NCI-H1105 treated with DMSO at 0.1 percent for 48 hours (cell line): ENCODE results near the gene TMEM89.

Experiments
- DNase-seq: peaks from one replicate; lab custom pipeline; 2025; lab: John Stamatoyannopoulos, UW

Gene TMEM89, protein sequence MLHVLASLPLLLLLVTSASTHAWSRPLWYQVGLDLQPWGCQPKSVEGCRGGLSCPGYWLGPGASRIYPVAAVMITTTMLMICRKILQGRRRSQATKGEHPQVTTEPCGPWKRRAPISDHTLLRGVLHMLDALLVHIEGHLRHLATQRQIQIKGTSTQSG

DNA sequence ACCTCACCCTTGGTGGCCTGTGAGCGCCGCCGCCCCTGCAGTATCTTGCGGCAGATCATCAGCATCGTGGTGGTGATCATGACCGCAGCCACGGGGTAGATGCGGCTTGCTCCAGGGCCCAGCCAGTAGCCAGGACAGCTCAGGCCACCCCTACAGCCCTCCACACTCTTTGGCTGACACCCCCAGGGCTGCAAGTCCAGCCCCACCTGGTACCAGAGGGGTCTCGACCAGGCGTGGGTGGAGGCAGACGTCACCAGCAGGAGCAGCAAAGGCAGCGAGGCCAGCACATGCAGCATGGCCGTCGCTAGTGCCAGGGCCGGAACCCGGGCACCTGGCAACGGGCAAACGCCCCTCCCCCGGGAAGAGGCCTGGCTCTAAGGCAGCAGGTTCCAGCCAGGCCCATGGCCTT, at the start of gene TMEM89:
Gene TMEM89, minus strand, starts transcription at position 309 of the 409 bp plus-strand sequence. Its CDS starts 13 bp downstream, at position 296.
- no peak for DNase-seq

DNA sequence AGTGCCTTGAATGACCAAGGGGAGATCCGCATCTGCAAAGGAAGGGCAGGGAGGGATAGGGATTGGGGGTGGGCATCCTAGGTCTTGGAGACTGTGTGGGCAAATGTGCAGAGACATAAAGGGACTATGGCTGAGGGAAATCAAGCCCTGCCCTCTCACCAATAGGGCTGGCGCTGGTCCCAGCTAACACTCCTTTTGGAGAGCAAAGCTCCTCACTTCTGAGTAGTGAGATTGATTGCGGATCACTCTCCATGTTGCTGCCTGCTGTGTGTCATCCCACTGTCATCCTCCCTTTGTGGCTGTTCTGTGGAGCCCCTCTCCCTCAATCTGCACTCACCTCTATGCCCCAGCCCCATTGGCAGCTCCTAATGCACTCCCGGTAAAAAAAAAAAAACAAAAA, 43.4 kb upstream of the TMEM89 start:
- no peak for DNase-seq

DNA sequence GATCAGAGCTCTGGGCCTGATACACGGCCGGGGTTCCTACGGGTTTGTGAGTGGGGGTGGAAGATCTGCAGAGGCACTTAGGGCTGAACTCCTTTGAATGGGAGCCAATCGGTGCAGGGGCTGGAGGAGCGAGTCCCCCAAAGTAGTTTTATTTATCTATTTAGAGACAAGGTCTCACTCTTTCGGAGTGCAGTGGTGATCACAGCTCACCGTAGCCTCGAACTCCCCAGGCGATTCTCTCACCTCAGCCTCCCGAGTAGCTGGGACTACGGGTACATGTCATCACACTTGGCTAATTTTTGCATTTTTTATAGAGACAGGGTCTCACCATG, 42.7 kb upstream of the TMEM89 start:
- no peak for DNase-seq

DNA sequence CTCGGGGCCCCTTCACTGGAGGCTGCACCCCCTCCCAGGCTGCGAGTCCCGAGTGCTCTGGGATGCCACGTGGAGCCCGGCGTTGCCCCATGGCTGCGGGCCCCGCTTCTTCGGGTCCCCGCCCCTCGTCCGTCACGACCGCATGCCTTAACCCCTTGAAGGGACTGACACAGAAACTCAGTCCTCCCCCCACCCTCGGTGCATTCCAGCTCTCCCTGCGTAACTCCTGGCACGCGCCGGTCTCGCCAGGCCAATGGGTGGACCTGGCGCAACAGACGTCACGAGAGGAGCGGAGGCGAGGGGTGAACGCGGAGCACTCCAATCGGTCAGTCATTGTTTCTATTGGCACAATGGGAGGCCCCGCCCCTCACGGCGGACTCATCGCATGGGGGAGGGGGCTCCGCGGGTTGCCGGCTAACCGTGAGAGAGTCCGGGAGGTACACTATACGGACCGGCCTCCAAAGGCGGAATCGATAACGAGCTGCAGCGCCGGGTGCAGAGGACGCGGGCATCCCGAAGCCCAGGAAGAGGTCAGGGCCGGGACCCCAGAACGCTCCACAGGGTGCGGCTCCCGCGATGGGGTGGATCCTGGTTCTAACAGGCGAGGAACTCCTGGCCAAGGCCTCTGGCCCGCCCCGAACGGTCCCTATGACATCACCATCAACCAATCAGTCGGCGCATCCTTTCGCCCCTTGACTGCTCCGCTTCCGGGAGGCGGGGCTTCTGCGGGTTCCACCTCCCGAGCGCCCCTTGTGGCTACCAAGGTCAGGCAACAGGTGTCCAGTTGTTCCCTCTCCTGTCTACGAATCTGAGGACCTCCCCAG, 42.1 kb upstream of the TMEM89 start:
- peak; percentile 88 for DNase-seq

DNA sequence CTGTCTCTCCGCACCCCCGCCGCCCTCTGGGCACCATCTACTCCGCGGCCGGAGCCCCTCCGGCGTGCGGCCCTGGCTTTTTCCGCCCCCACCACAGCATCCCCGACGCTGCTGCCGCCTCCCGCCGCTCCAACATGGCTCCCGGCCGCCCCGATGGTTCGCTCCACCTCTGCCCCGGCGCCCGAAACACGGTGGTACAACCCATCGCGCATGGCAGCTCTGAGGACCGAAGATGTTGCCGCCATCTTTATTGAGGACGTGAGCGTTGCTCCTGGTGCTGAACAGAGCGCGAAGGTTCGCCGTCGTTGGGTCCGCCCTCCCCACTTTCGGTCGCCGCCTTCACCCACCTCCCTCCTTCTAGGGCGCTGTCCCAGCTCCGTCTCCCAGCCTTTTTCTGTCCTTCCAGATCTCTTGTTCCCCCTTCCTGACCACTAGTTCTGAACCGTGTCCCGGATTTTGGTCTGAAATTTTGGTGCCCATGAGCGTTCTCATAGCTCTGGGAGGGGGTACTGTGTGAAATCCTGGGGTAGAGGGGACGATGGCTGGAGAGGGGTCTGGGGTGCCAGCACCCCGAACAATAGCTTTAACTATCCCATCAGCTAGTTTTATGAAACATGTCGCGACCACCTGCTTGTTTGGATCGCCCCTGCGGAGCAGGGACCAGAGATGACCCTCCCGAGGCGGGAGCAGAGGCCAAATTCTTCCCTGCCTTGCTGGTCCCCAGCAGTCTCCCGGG, 41.4 kb upstream of the TMEM89 start, which contains the start of gene CELSR3:
Gene CELSR3, minus strand, starts transcription at position 134 of the 736 bp plus-strand sequence. CDS start 252 bp downstream, outside the sequence.
- DNase-seq: peak; percentile 81

DNA sequence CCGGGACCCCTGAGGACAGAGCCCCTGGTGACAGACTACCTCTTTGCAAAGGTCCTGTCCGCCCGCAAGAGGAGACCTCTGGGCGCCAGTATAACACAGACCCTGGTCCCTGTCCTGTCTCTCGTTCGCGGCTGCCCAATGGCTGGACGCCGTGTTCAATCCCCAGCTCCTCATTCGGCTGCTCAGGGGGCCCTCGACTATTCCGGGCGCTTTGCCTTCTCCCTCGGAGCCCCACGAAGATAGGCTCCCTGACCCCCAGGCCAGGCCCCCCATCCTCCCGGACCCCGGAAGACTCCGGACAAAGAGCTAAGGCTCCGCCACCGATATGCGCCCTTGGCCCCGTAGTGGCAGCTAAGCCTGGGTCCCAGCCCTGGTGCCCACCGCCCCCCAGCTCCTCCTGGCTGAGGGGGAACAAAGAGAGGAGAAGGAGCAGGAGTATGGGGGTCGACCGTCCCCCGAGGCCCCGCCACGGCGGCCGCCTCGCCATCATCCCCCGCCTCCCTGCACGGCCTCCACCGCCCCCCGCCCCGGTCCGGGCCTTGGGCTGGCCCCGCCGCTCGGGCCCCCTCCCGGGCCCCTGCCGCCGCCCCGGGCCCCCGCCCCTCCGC, 40.7 kb upstream of the TMEM89 start:
- DNase-seq: no peak

DNA sequence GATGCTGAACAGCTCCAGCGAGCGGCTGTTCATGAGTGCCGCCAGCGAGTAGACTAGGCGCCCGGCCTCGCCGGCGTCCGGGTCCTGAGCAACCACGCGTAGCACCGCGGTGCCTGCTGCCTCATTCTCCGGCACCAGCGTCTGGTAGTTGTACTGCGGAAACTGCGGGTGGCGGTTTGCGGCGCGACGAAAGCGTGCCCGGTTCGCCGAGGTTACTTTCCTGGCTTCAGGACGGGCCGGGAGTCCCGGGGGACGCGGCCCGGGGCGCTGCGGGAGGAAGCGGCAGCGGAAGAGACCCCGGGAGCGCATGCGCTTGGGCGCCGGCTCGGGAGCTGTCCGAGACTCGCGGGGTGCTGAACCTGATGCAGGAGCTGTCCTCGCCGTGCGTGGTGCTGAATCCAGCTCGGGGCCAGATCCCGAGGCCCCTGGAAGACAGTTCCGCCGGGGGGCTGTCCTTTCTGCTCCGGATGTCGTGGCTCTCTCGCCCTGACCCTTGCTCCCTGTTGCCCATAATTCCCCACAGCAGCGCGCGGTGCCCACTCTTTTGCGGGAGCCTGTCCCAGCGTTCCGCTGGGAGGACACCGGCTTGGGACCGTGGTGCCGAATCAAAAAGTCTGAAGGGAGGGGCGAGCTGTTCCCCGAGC, 40.1 kb upstream of the TMEM89 start:
- no peak for DNase-seq

DNA sequence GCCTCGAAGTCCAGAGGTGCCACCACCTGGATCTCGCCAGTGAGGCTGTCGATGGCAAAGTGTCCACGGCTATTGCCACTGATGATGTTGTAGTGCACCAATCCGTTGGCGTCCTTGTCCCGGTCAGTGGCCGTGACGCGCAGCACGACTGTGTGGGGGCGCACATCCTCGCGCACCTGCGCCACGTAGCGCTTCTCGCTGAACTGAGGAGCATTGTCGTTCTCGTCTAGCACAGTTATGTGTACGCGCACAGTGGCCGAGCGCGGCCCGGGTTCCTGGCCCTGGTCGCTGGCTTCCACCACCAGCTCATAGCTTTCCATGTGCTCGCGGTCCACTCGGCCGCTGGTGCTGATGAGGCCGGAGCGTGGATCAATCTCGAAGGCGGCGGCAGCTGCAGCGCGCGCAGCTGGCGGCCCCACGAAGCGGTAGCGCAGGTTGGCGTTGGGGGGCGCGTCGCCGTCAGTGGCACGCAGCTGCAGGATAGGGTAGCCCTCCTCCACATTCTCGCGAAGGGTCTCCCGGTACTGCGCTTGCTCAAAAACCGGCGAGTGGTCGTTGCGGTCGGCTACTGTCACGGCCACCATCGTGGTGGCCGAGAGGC, 39.3 kb upstream of the TMEM89 start:
- no peak for DNase-seq

DNA sequence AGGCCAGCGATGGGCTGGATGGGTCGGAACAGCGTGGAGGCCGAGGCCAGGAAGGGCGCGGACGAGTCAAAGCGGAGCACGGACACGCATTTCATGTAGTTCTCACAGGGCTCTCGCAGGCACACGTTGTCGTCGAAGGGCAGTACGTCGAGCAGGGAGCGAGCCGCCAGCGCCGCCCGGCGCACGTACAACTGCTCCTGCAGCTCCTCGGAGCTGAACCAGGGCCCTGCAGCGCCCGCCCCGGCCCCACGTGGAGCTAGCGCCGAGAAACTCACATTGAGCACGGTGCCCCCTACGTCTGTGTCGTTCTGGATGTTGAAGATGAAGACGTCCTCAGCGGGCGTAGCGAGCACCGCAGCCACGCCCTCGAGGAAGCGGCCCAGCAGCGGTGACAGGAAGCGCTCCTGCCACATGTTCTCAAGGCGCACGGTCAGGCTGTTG, 35.3 kb upstream of the TMEM89 start:
- DNase-seq: no peak

DNA sequence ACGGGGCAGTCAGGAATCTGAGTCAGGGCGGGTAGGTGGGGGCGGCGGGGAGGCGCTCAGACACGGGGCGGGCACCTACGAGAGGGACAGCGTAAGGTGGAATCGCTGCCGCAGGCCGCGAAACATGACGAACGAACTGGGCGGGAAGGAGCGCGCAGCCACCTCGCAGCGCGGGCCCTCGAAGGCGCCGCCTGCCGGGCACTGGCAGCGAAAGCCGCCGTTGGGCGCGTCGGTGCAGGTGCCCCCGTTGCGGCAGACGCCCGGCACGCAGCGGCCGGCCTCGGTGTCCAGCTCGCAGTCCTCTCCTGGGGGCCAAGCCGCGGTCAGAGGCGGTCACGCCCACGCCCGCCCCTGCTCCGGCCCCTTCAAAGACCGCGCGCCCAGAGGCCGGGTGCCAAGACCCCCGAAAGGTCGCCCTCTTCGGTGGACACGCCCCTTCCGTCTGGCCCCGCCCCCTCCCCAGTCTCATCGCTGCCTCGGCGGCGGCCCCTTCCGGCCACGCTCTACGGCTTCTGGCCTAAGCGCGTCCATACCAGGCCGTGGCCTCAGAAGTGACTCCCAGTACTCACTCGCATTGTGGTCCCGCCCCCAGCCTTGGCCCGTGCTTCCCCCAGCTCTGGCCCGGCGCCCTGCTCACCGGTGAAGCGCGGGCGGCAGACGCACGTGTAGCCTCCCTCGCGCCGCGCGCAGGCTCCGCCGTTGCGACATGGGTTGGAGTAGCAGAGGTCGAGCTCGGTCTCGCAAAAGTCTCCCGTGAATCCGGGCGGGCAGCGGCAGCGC, 34.7 kb upstream of the TMEM89 start:
- no peak for DNase-seq

DNA sequence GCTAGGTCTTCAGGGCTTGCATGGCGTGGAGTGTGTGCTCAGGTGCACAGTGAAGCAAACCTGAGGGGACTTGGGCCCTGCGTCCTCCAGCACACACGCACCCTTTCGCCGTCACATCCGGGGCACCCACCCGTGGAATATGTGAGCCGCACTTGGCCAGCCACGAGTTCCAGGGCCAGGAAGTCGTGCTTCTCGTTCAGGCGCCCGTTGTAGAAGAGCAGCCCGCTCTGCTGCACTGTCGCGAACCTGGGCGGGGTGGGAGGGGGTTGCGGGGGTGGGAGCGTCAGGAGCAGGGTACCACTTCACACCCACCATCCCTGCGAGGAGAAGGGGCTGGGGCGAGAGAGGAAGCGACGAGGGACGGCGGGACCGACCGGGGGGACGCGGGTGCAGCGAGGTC, 34.0 kb upstream of the TMEM89 start:
- no peak for DNase-seq

DNA sequence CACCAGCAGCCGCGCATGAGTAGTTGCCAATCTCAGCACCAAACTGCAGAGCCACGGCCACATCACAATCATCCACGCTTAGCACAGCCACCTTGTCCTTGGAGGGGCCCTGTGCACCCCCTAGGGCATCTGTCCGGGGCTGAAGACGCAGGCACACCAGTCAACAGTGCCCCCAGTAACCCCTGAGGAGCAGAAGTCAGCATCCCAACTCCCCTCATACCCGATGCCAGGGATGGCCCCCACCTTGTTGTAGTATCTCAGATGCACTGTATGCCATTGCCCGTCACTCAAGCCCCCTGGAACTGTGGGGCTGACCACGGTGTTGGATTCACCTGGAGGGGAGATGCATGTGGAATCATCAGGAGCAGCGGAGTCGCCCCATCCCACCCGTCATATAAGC, 33.5 kb upstream of the TMEM89 start:
- DNase-seq: no peak

DNA sequence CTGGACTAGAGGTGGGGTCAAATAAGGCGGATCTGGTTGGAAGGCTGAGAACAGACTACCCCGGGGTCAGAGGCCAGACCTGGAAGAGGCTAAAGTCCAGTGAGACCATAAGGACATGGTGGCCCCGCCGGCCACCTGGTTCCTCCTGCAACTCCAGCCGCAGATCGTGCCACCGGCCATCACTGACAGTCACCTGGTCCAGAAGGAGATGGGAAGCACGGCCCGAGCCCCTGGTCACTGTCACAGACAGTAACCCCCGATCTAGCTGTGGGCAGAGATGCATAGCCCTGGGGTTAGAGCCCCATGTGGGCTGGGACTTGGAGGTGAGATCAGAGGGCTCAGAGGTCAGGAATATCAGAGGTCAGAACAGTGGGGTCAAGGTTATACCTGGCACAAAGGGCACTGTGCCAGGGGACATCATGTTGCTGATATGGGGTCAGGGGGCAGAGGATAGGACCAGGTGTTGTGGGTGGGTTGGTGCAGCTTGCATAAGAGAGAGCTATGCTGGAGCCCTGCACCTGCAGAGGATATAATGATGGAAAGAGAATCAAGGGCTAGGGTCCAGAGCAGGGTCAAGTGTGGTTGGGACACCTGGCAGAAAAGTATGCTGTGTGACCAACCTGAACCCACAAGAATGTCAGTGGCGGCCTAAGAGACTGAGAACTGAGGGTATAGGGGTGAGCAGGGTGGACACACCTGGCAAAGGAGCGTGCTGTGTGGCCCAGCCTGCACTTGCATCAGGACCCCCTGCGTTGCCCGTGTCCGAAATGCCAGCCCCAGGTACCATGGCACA, 31.6 kb upstream of the TMEM89 start:
- DNase-seq: no peak

DNA sequence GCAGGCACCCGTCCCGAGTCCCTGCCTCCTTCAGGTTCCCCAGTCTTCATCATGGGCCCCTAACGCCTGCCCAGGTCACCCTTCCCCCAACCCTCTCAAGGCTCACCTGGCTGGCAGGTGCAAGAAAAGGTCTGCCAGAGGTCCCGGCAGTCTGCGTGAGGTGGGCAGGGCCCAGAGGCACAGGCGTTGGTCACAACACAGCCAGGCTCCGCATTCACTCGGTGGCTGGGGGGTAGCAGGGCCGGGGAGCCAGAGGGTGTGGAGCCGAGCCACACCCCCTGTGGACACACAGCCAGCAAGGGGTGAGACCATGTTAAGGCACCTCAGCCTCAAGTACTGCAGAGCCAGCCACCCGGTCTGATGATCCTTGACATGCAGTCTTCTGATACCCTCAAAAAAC, 30.2 kb upstream of the TMEM89 start:
- no peak for DNase-seq

DNA sequence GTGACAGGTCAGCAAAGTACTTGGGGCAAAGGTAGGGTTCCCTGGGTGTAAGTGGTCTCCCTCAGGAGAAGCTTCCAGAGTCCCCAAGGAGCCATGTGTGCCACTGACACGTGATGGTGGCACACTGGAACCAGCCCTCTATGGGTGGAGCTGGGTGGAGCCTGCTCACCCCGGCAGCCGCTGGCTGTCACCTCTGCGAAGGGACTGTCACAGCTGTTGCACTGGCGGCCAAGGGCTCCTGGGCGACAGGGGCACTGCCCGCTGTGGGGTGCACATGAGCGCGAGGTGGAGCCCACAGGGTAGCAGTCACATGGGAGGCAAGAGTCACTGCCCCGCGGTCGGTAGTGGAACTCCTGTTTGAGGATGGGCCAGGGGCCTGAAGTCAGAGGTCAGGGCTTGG, 29.2 kb upstream of the TMEM89 start:
- DNase-seq: no peak

DNA sequence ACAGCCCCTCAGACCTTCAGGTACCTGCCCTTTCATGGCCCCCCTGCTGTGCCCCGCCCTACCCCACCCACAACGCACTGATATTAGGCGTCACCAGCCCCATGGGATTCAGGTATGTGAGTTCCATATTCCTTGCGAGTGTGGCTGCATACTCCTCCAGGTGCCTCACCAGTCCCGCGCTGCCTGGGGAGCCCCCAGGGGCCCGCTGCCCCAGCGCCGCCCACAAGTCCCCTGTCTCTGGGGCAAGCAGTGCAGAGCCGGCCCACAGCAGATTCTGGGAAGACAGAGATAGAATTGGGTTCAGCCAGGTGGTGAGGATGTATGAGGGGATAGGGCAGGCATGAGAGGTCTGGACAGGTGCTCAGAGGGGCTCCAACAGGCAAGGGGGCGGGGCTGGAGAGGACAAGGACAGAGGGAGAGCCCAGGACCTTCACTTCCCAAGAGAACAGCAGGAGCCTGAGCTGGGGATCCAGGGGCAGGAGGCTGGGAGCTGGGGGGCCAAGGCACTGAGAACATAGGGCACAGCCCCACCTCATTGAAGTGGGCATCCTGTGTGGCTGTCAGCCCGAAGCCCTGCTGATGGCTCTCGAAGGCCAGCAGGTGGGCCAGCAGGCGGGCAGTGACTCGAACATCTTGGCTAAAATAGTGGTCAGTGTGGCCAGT, 26.8 kb upstream of the TMEM89 start:
- no peak for DNase-seq

DNA sequence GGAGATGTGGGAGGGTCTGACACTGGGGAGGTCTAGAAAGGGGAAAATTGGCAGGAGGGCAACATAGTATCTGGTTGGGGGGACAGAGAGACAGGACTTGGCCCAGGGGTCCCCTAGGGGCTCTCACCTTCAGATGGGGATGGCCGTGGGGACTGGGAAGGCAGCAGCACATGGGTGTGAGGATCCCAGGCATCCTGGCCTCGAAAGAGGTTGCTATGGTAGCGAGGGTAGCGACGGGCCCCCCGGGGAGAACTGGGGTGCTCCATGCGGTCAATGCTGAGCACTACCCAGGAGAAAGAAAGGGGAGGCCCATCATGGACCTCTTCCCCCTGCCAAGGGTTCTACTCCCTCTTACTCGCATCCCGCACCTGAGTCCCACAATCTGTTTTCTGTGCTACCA, 26.1 kb upstream of the TMEM89 start:
- no peak for DNase-seq

DNA sequence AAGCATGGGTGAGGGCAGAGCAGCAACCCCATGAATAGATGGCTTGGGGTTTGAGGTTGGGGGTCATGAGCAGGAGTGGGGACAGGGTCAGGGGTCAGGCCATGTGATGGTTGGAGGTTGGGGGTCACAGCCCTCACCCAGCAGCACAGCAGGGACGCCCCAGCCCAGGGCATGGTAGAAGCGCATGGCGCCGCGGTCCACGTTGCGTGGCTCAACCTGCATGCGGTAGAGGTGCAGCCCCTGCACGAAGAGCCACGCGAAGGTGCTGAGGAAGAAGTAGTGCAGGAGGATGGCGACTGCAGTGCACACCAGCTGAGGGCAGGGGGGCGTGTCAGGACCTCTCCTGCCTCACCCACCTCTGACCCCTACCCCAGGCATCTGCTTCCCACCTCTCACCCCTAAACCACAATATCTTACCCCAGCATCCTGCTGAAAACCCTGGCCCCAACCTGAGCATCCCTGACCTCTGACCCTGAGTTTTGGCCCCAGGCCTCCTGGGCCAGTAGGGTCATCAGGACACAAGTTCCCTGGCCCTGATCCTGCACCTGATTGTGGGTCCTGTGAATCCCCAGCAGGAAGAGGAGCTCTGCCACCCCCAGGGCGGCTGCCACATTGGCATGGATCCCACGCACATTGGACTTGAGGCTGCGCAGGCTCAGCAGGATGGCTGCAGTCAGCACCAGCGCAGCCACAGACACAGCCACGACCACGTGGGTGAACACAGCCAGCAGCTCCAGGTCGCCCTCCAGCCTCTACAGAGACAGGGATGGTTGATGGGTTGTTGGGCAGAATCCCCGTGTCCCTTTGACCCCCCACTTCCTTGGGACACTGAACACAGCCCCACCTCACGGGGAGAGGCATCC, 23.6 kb upstream of the TMEM89 start:
- no peak for DNase-seq

DNA sequence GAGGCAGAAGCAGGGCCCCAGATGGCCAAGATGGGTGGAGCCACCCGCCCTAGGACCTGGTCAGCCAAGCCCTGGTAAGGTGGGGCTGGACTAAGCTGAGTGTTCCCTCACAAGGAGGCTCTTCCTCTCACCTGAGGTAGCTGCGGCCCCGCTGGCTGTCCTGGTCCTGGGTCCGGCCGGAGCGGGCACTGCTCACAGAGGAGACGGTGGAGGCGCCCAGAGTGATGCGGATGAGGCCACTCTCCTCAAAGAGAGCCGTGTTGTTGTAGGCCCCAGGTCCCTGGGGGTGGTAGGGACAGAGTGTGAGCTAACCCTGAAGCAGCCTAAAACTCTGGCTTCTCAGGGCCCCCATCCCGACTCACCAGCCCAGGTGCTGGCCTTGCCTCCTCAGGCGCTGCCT, 21.0 kb upstream of the TMEM89 start:
- no peak for DNase-seq
